SU-DHL-6 (cell line): Measurements from ENCODE around the gene MC1R.
"Not testable (repeated sequence)": the region's sequence is repeated elsewhere in the genome, so short reads cannot be mapped to it uniquely, and the experiment has no call there.

Source experiments
- H2AFZ ChIP-seq: fragments of 200-600 bp; sonication (generic); 2 replicates; pipeline ENCODE4 v1.6.1; 2014; ENCODE audit warnings: low read depth, mild to moderate bottlenecking, moderate library complexity, mixed read lengths, antibody characterized with exemption, low read length; ENCODE audit not compliant: severe bottlenecking
- H3F3A ChIP-seq: fragments of 200-600 bp; shearing (Covaris generic); 2 replicates; pipeline ENCODE4 v1.6.0; 2016; ENCODE audit warnings: antibody characterized with exemption, mild to moderate bottlenecking; ENCODE audit not compliant: insufficient read depth
- H3K27ac ChIP-seq: fragments of 200-600 bp; sonication (generic); 2 replicates; pipeline ENCODE4 v1.5.1; 2016; ENCODE audit warnings: low read depth, mild to moderate bottlenecking, low read length, moderate library complexity, mixed read lengths
- H3K27me3 ChIP-seq: fragments of 200-600 bp; sonication (generic), shearing (Covaris generic); 2 replicates; pipeline ENCODE4 v1.6.0; 2014; ENCODE audit warnings: mild to moderate bottlenecking, low read length
- H3K36me3 ChIP-seq: fragments of 200-600 bp; sonication (generic); 2 replicates; pipeline ENCODE4 v1.6.1; 2014; ENCODE audit warnings: mild to moderate bottlenecking, low read length, mixed read lengths
- H3K4me2 ChIP-seq: fragments of 300-600, 200-600 bp; shearing (Covaris generic), sonication (generic); 2 replicates; pipeline ENCODE4 v1.6.0; 2014; ENCODE audit warnings: low read length, low read depth, mild to moderate bottlenecking; ENCODE audit not compliant: poor library complexity, severe bottlenecking
- H3K4me3 ChIP-seq: fragments of 200-600 bp; sonication (generic); 2 replicates; pipeline ENCODE4 v1.5.1; 2014; ENCODE audit warnings: antibody characterized with exemption, low read length, mild to moderate bottlenecking, mixed read lengths; ENCODE audit not compliant: insufficient read depth, poor library complexity, severe bottlenecking
- H3K79me2 ChIP-seq: fragments of 200-600 bp; sonication (generic); 2 replicates; pipeline ENCODE4 v1.6.1; 2014; ENCODE audit warnings: mild to moderate bottlenecking, low read length, moderate library complexity; ENCODE audit not compliant: insufficient read depth
- H3K9ac ChIP-seq: fragments of 200-600 bp; sonication (generic); 2 replicates; pipeline ENCODE4 v1.7.0; 2014; ENCODE audit warnings: mild to moderate bottlenecking, low read length
- H3K9me2 ChIP-seq: fragments of 200-600 bp; sonication (generic); replicated peaks from 2 replicates; pipeline ENCODE4 v1.6.1; 2014; ENCODE audit warnings: low read length; ENCODE audit not compliant: insufficient read depth
- H3K9me3 ChIP-seq: fragments of 200-600 bp; sonication (generic); 2 replicates; pipeline ENCODE4 v1.6.1; 2014; ENCODE audit warnings: low read length, mixed read lengths; ENCODE audit not compliant: insufficient read depth
- H4K20me1 ChIP-seq: fragments of 200-600 bp; sonication (generic); 2 replicates; pipeline ENCODE4 v1.6.1; 2014; ENCODE audit warnings: low read depth, mild to moderate bottlenecking, antibody characterized with exemption, low read length, moderate library complexity, mixed read lengths
- EZH2phosphoT487 ChIP-seq: fragments of 200-600 bp; sonication (generic), shearing (Covaris generic); conservative IDR thresholded peaks from 2 replicates; pipeline ENCODE4 v1.6.1; 2018; ENCODE audit warnings: mild to moderate bottlenecking, antibody characterized with exemption, low read length, moderate library complexity, mixed read lengths
- TF ChIP-seq, protein P1 (sequence below): fragments of 200-600 bp; sonication (generic); IDR thresholded peaks from one replicate; pipeline ENCODE4 v1.5.1; 2017; ENCODE audit warnings: antibody characterized with exemption, mild to moderate bottlenecking, low read length, moderate library complexity; ENCODE audit not compliant: insufficient read depth, poor library complexity, severe bottlenecking

Gene MC1R

DNA sequence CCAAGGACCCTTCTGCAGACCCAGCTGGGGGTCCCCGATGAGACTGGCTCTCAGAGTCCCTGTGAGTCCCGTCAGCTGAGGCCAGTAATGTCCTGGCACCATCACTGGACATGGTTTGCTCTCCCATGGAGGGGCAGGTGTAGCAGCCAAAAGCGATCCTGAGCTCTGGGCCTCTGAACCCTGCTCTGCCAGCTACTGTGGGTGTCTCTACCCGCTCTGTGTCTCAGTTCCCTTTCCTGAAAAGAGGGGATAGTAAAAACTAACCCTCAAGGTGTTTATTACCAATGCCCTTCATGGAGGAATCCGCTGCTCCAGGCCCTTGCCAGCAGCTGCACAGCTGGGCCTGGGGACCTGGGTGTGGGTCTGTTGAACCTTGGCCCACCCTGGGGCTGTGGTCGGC, 13.3 kb downstream of the MC1R start:
- Histone ChIP-seq H3K27me3 (no peaks in the 10 kb centered on the region), H2AFZ (no peak overlapping the region), H3F3A (no peaks in the 10 kb centered on the region), H3K9ac (no peak overlapping the region), H3K4me2 (no peak overlapping the region), H3K27ac (no peak overlapping the region), H4K20me1 (no peaks in the 10 kb centered on the region), H3K79me2 (no peaks in the 10 kb centered on the region), H3K9me2 (no peaks in the 10 kb centered on the region), H3K4me3 (no peak overlapping the region), H3K9me3 (no peaks in the 10 kb centered on the region), H3K36me3 (no peaks in the 10 kb centered on the region)
- TF ChIP-seq EZH2phosphoT487, result no peak
- TF ChIP-seq, protein P1, sequence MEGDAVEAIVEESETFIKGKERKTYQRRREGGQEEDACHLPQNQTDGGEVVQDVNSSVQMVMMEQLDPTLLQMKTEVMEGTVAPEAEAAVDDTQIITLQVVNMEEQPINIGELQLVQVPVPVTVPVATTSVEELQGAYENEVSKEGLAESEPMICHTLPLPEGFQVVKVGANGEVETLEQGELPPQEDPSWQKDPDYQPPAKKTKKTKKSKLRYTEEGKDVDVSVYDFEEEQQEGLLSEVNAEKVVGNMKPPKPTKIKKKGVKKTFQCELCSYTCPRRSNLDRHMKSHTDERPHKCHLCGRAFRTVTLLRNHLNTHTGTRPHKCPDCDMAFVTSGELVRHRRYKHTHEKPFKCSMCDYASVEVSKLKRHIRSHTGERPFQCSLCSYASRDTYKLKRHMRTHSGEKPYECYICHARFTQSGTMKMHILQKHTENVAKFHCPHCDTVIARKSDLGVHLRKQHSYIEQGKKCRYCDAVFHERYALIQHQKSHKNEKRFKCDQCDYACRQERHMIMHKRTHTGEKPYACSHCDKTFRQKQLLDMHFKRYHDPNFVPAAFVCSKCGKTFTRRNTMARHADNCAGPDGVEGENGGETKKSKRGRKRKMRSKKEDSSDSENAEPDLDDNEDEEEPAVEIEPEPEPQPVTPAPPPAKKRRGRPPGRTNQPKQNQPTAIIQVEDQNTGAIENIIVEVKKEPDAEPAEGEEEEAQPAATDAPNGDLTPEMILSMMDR, result no peak

DNA sequence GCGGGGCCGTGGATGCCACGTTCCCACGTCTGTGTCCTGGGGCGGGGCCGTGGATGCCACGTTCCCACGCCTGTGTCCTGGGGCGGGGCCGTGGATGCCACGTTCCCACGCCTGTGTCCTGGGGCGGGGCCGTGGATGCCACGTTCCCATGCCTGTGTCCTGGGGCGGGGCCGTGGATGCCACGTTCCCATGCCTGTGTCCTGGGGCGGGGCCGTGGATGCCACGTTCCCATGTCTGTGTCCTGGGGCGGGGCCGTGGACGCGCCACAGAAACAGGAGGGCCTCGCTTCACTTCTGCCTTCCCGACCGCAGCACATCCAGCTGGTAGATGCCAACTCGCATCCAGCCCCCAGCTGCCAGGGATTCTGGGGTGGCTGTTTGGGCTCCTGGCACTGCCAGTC, 15.4 kb downstream of the MC1R start:
- H3K4me3 ChIP-seq, H3K27me3 ChIP-seq, H3F3A ChIP-seq, H3K9me3 ChIP-seq, H3K27ac ChIP-seq, H3K36me3 ChIP-seq, H4K20me1 ChIP-seq, H3K9ac ChIP-seq, H3K79me2 ChIP-seq, H2AFZ ChIP-seq, H3K9me2 ChIP-seq, H3K4me2 ChIP-seq: not testable (repeated sequence)

DNA sequence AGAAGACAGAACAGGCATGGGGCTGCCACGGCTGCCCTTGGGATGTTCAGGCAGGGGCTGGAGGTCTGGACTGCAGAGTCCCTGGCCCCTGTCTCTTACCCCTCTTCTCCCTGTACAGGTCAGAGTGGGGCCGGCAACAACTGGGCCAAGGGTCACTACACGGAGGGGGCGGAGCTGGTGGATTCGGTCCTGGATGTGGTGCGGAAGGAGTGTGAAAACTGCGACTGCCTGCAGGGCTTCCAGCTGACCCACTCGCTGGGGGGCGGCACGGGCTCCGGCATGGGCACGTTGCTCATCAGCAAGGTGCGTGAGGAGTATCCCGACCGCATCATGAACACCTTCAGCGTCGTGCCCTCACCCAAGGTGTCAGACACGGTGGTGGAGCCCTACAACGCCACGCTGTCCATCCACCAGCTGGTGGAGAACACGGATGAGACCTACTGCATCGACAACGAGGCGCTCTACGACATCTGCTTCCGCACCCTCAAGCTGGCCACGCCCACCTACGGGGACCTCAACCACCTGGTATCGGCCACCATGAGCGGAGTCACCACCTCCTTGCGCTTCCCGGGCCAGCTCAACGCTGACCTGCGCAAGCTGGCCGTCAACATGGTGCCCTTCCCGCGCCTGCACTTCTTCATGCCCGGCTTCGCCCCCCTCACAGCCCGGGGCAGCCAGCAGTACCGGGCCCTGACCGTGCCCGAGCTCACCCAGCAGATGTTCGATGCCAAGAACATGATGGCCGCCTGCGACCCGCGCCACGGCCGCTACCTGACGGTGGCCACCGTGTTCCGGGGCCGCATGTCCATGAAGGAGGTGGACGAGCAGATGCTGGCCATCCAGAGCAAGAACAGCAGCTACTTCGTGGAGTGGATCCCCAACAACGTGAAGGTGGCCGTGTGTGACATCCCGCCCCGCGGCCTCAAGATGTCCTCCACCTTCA, 16.2 kb downstream of the MC1R start:
- H3F3A ChIP-seq, result no peaks in the 10 kb centered on the region
- no peak overlapping the region for H3K4me2 ChIP-seq
- H3K79me2 ChIP-seq, result no peaks in the 10 kb centered on the region
- no peaks in the 10 kb centered on the region for H3K9me2 ChIP-seq
- H4K20me1 ChIP-seq, result no peaks in the 10 kb centered on the region
- no peak overlapping the region for H2AFZ ChIP-seq
- no peak overlapping the region for H3K9ac ChIP-seq
- TF ChIP-seq, protein P1, result no peak
- TF ChIP-seq EZH2phosphoT487, result no peak
- H3K27me3 ChIP-seq, result no peaks in the 10 kb centered on the region
- no peak overlapping the region for H3K4me3 ChIP-seq
- H3K27ac ChIP-seq, result no peak overlapping the region
- no peaks in the 10 kb centered on the region for H3K9me3 ChIP-seq
- H3K36me3 ChIP-seq, result no peaks in the 10 kb centered on the region

DNA sequence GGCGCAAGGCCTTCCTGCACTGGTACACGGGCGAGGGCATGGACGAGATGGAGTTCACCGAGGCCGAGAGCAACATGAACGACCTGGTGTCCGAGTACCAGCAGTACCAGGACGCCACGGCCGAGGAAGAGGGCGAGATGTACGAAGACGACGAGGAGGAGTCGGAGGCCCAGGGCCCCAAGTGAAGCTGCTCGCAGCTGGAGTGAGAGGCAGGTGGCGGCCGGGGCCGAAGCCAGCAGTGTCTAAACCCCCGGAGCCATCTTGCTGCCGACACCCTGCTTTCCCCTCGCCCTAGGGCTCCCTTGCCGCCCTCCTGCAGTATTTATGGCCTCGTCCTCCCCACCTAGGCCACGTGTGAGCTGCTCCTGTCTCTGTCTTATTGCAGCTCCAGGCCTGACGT, 17.0 kb downstream of the MC1R start:
- not testable (repeated sequence) for H3K36me3 ChIP-seq, H3K9me2 ChIP-seq, H3K79me2 ChIP-seq, H3K9ac ChIP-seq, H4K20me1 ChIP-seq, H3K4me3 ChIP-seq, H3K27ac ChIP-seq, H3F3A ChIP-seq, H3K4me2 ChIP-seq, H3K27me3 ChIP-seq, H3K9me3 ChIP-seq, H2AFZ ChIP-seq
